HepG2 (cell line): ENCODE results near the gene ANKRA2. TPM values are rescaled to one million over a fixed set of nuclear protein-coding genes. Genes with fewer than 3 reads are reported as not detected.

Experiments used
- ETV5 ChIP-seq: IDR thresholded peaks from 2 replicates; pipeline ENCODE4 v1.6.1; 2018; ENCODE audit warnings: missing biosample characterization, missing genetic modification reagents, inconsistent platforms, borderline replicate concordance
- FOSL1 ChIP-seq: sonication (generic); formaldehyde crosslinking; IDR thresholded peaks from 2 replicates; pipeline ENCODE4 v1.9.0; 2021; ENCODE audit warnings: missing genetic modification reagents, borderline replicate concordance
- FUBP1 ChIP-seq: sonication (generic); formaldehyde crosslinking; IDR thresholded peaks from 2 replicates; pipeline ENCODE4 v1.5.1; 2020; ENCODE audit warnings: missing genetic modification reagents, mild to moderate bottlenecking, borderline replicate concordance
- HNRNPLL ChIP-seq: fragments of 200-400 bp; formaldehyde crosslinking; IDR thresholded peaks from 2 replicates; pipeline ENCODE4 v1.6.1; 2017; ENCODE audit warnings: mild to moderate bottlenecking, low read depth, low read length; ENCODE audit not compliant: poor library complexity, severe bottlenecking
- ISX ChIP-seq: sonication (generic); formaldehyde crosslinking; conservative IDR thresholded peaks from 2 replicates; pipeline ENCODE4 v1.5.0; 2020; ENCODE audit warnings: missing genetic modification reagents
- KLF11 ChIP-seq: IDR thresholded peaks from 2 replicates; pipeline ENCODE4 v1.6.1; 2016; ENCODE audit warnings: missing compliant biosample characterization
- KLF12 ChIP-seq: sonication (generic); formaldehyde crosslinking; IDR thresholded peaks from 2 replicates; pipeline ENCODE4 v1.4.0; 2020; ENCODE audit warnings: missing genetic modification reagents, borderline replicate concordance
- MXD4 ChIP-seq: IDR thresholded peaks from 2 replicates; pipeline ENCODE4 v1.6.1; 2016; ENCODE audit warnings: mild to moderate bottlenecking, missing biosample characterization, missing genetic modification reagents
- NFIB ChIP-seq: sonication (generic); formaldehyde crosslinking; IDR thresholded peaks from 2 replicates; pipeline ENCODE4 v1.9.0; 2021; ENCODE audit warnings: missing genetic modification reagents, mild to moderate bottlenecking, borderline replicate concordance
- NR2F1 ChIP-seq, 2 experiments: fragments of 450-650 bp in 1 of 2; formaldehyde crosslinking in 1 of 2; IDR thresholded peaks; 2 replicates each; pipeline versions ENCODE4 v1.5.0 to v1.6.1; 2016 to 2020; ENCODE audit warnings: mild to moderate bottlenecking in 1 of 2, missing compliant biosample characterization in 1 of 2, missing genetic modification reagents in 1 of 2, moderate library complexity in 1 of 2
- PCBP2 ChIP-seq: fragments of 200-400 bp; formaldehyde crosslinking; optimal IDR thresholded peaks from 2 replicates; pipeline ENCODE3; 2018; ENCODE audit warnings: low read length, low read depth; ENCODE audit not compliant: poor library complexity, severe bottlenecking
- RBAK ChIP-seq: sonication (generic); formaldehyde crosslinking; IDR thresholded peaks from 2 replicates; pipeline ENCODE4 v1.5.1; 2020; ENCODE audit warnings: mild to moderate bottlenecking, missing genetic modification reagents
- ZFP1 ChIP-seq: IDR thresholded peaks from 2 replicates; pipeline ENCODE4 v1.6.1; 2016
- ZNF274 ChIP-seq: sonication (generic); formaldehyde crosslinking; IDR thresholded peaks from 2 replicates; pipeline ENCODE4 v1.5.1; 2020; ENCODE audit warnings: mild to moderate bottlenecking, missing genetic modification reagents
- ZNF609 ChIP-seq: sonication (generic); formaldehyde crosslinking; IDR thresholded peaks from 2 replicates; pipeline ENCODE4 v1.4.0; 2020; ENCODE audit warnings: mild to moderate bottlenecking, missing genetic modification reagents, borderline replicate concordance
- ZNF75D ChIP-seq: sonication (generic); formaldehyde crosslinking; IDR thresholded peaks from 2 replicates; pipeline ENCODE4 v1.8.1; 2023; ENCODE audit warnings: missing genetic modification reagents, mild to moderate bottlenecking, borderline replicate concordance
- ZNF773 ChIP-seq: sonication (generic); formaldehyde crosslinking; IDR thresholded peaks from 2 replicates; pipeline ENCODE4 v1.4.0; 2020; ENCODE audit warnings: missing genetic modification reagents, borderline replicate concordance
- ZNF788 ChIP-seq: sonication (generic); formaldehyde crosslinking; IDR thresholded peaks from 2 replicates; pipeline ENCODE4 v1.5.0; 2020; ENCODE audit warnings: mild to moderate bottlenecking, missing genetic modification reagents, borderline replicate concordance
- ZSCAN22 ChIP-seq: sonication (generic); formaldehyde crosslinking; IDR thresholded peaks from 2 replicates; pipeline ENCODE4 v1.4.0; 2020; ENCODE audit warnings: mild to moderate bottlenecking, missing genetic modification reagents
- polyA plus RNA-seq, 8 experiments: library from polyadenylated mRNA; depleted of rRNA in 3 of 8; stranded (reverse) in 7 of 8; unstranded in 1 of 8; fragments of >200 nt; fragmentation: Illumina TruSeq in 4 of 8; extraction: Trizol in 4 of 8; gene quantifications; 2 replicates each; pipeline versions ENCODE4 v1.2.1 to v1.2.3, GENCODE V29; 2011 to 2016; ENCODE audit warnings: low read depth in 4 of 8, missing spikeins in 1 of 8, mixed read lengths in 1 of 8; ENCODE audit not compliant: insufficient read depth in 1 of 8
- total RNA-seq, 5 experiments: library from RNA; depleted of rRNA; stranded (reverse); fragments of >200 nt; fragmentation: Illumina TruSeq; extraction: Trizol; gene quantifications; 2 replicates each; pipeline ENCODE4 v1.2.3, GENCODE V29; 2016; ENCODE audit warnings: low read depth in 1 of 5
- TF ChIP-seq, protein P1 (sequence below): sonication (generic); formaldehyde crosslinking; IDR thresholded peaks from 2 replicates; pipeline ENCODE4 v1.5.0; 2020; ENCODE audit warnings: missing genetic modification reagents
- TF ChIP-seq, protein P2 (sequence below): sonication (generic); formaldehyde crosslinking; IDR thresholded peaks from 2 replicates; pipeline ENCODE4 v1.4.0; 2020; ENCODE audit warnings: missing genetic modification reagents

Gene ANKRA2
- total and polyA plus RNA-seq, 2 of the 13 experiments (the other 11 are each of a cell fraction or from before 2014, with no cell fraction given), result 23.6 to 33.6 TPM

GRCh38 chr5:73565139-73565968, at the start of gene ANKRA2, which contains the start of gene UTP15 (continued):
- TF ChIP-seq ZNF609 (CRISPR knock-in tag), result peak; percentile 29; the same call in 1 of the 2 replicates
- no peak for TF ChIP-seq RBAK (CRISPR knock-in tag)
- no peak for TF ChIP-seq FUBP1
- no peak for TF ChIP-seq FOSL1 (CRISPR knock-in tag)
- TF ChIP-seq ZFP1 (CRISPR knock-in tag), result no peak
- TF ChIP-seq, protein P1, sequence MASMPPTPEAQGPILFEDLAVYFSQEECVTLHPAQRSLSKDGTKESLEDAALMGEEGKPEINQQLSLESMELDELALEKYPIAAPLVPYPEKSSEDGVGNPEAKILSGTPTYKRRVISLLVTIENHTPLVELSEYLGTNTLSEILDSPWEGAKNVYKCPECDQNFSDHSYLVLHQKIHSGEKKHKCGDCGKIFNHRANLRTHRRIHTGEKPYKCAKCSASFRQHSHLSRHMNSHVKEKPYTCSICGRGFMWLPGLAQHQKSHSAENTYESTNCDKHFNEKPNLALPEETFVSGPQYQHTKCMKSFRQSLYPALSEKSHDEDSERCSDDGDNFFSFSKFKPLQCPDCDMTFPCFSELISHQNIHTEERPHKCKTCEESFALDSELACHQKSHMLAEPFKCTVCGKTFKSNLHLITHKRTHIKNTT (CRISPR knock-in tag), result no peak
- no peak for TF ChIP-seq ZSCAN22 (CRISPR knock-in tag)
- peak; percentile 63 for TF ChIP-seq ETV5
- 0 out of 2 replicates have a peak, but pooled peaks have one; percentile 17 for TF ChIP-seq ISX (CRISPR knock-in tag)
- no peak for TF ChIP-seq NFIB (CRISPR knock-in tag)
- TF ChIP-seq, protein P2, sequence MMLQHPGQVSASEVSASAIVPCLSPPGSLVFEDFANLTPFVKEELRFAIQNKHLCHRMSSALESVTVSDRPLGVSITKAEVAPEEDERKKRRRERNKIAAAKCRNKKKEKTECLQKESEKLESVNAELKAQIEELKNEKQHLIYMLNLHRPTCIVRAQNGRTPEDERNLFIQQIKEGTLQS, result no peak
- peak; percentile 46; the same call in 1 of the 2 replicates for TF ChIP-seq KLF12 (CRISPR knock-in tag)
- 0 out of 2 replicates have a peak, but pooled peaks have one; percentile 4 for TF ChIP-seq ZNF788 (CRISPR knock-in tag)
- TF ChIP-seq KLF11 (CRISPR knock-in tag), result 0 out of 2 replicates have a peak, but pooled peaks have one; percentile 30
- peak; percentile 99 for TF ChIP-seq MXD4 (CRISPR knock-in tag)
- TF ChIP-seq ZNF75D (CRISPR knock-in tag), result no peak
- no peak for TF ChIP-seq PCBP2
- no peak for TF ChIP-seq ZNF274
- TF ChIP-seq ZNF773 (CRISPR knock-in tag), result no peak
- TF ChIP-seq HNRNPLL, result peak; percentile 81
- no peak for TF ChIP-seq NR2F1 (CRISPR knock-in tag; IDR thresholded peaks at IDR 0.05)
